ENCODE results near the gene PIP5KL1.

- TF ChIP-seq POLR2A (IDR thresholded peaks at IDR 0.05; ENCODE audit: low read length) (peak; percentile 52), GATA1 (IDR thresholded peaks at IDR 0.05; ENCODE audit: low read depth, low read length) (no peak)
Measured at GRCh38 chr9:127899128-127899943, 31.2 kb downstream of the PIP5KL1 start, which contains the start of gene ST6GALNAC6.
